GM21390 (cell line): ENCODE results near the gene TM7SF2.
A peak's percentile ranks its signal among the peaks of the same experiment; 100 is the strongest.

Experiments
- ATAC-seq: cut with Tn5 transposase; IDR thresholded peaks from one replicate; pipeline ENCODE4 v1.9.1; 2021; ENCODE audit not compliant: unreplicated experiment

The TM7SF2 gene

GRCh38 chr11:65111744-65112545 is at the start of gene TM7SF2:
TSS of gene TM7SF2 (plus strand) at chr11:65111872. CDS start at chr11:65112016, 144 bp downstream.
- peak; percentile 58 for ATAC-seq

- ATAC-seq, result no peak
These were observed 48.1 kb upstream of the TM7SF2 start for GRCh38 chr11:65063532-65063931.

- ATAC-seq, result no peak
These were observed 46.8 kb upstream of the TM7SF2 start for GRCh38 chr11:65064847-65065240.

- ATAC-seq, result no peak
These were observed 45.8 kb upstream of the TM7SF2 start for GRCh38 chr11:65065851-65066250.

GRCh38 chr11:65066315-65066714 is 45.4 kb upstream of the TM7SF2 start:
- no peak for ATAC-seq

- no peak for ATAC-seq
These were observed 44.8 kb upstream of the TM7SF2 start for GRCh38 chr11:65066805-65067291.

- ATAC-seq, result no peak
These were observed 44.2 kb upstream of the TM7SF2 start for GRCh38 chr11:65067446-65067845.

GRCh38 chr11:65069217-65069616 is 42.5 kb upstream of the TM7SF2 start:
- no peak for ATAC-seq

- no peak for ATAC-seq
These were observed 39.6 kb upstream of the TM7SF2 start for GRCh38 chr11:65071907-65072630.

GRCh38 chr11:65072631-65072966 is 39.1 kb upstream of the TM7SF2 start:
- ATAC-seq, result no peak

GRCh38 chr11:65077451-65077850 is 34.2 kb upstream of the TM7SF2 start:
- no peak for ATAC-seq

- ATAC-seq, result no peak
These were observed 33.5 kb upstream of the TM7SF2 start for GRCh38 chr11:65078151-65078550.

GRCh38 chr11:65078786-65079342 is 32.8 kb upstream of the TM7SF2 start:
- ATAC-seq, result no peak

GRCh38 chr11:65083134-65083833 is 28.4 kb upstream of the TM7SF2 start:
- no peak for ATAC-seq

GRCh38 chr11:65083834-65084597 is 27.7 kb upstream of the TM7SF2 start, which contains the start of the genes CDCA5 and ZFPL1:
TSS of gene CDCA5 (minus strand) at chr11:65084040. CDS start at chr11:65083978, 62 bp downstream.
TSS of gene ZFPL1 (plus strand) at chr11:65084222. CDS start at chr11:65084699, 477 bp downstream.
- peak; percentile 67 for ATAC-seq

- no peak for ATAC-seq
These were observed 26.9 kb upstream of the TM7SF2 start for GRCh38 chr11:65084598-65085375.

GRCh38 chr11:65085446-65085845 is 26.2 kb upstream of the TM7SF2 start:
- no peak for ATAC-seq

- ATAC-seq, result no peak
These were observed 24.9 kb upstream of the TM7SF2 start for GRCh38 chr11:65086809-65087208.

- ATAC-seq, result no peak
These were observed 24.5 kb upstream of the TM7SF2 start for GRCh38 chr11:65087216-65087615.

GRCh38 chr11:65087827-65088226 is 23.8 kb upstream of the TM7SF2 start:
- no peak for ATAC-seq
